GM18867 (cell line): ENCODE measurements around the gene MSX2.
"Not testable (repeated sequence)": the region's sequence is repeated elsewhere in the genome, so short reads cannot be mapped to it uniquely, and the experiment has no call there.

Experiments
- ATAC-seq: cut with Tn5 transposase; IDR thresholded peaks from one replicate; pipeline ENCODE4 v1.9.1; 2021; ENCODE audit warnings: mild to moderate bottlenecking, moderate library complexity; ENCODE audit not compliant: unreplicated experiment

MSX2 gene

GRCh38 chr5:174733091-174733690 lies 8.8 kb downstream of the MSX2 start:
- ATAC-seq = no peak

- ATAC-seq = no peak
Observed at GRCh38 chr5:174733836-174734235, 9.5 kb downstream of the MSX2 start.

- ATAC-seq = no peak
Observed at GRCh38 chr5:174734571-174735497, 10.5 kb downstream of the MSX2 start.

- ATAC-seq = no peak
Observed at GRCh38 chr5:174735498-174736330, 11.3 kb downstream of the MSX2 start.

- no peak for ATAC-seq
Observed at GRCh38 chr5:174736331-174736721, 11.9 kb downstream of the MSX2 start.

GRCh38 chr5:174736777-174737176 lies 12.4 kb downstream of the MSX2 start:
- ATAC-seq = no peak

- no peak for ATAC-seq
Observed at GRCh38 chr5:174737330-174737729, 12.9 kb downstream of the MSX2 start.

- no peak for ATAC-seq
Observed at GRCh38 chr5:174741352-174741751, 17.0 kb downstream of the MSX2 start.

GRCh38 chr5:174744896-174745295 lies 20.5 kb downstream of the MSX2 start:
- ATAC-seq = no peak

GRCh38 chr5:174745590-174746103 lies 21.3 kb downstream of the MSX2 start:
- no peak for ATAC-seq

GRCh38 chr5:174750711-174751110 lies 26.3 kb downstream of the MSX2 start:
- no peak for ATAC-seq

GRCh38 chr5:174751154-174752000 lies 27.0 kb downstream of the MSX2 start:
- no peak for ATAC-seq

GRCh38 chr5:174752121-174752520 lies 27.7 kb downstream of the MSX2 start:
- ATAC-seq = no peak

GRCh38 chr5:174755106-174755505 lies 30.7 kb downstream of the MSX2 start:
- no peak for ATAC-seq

GRCh38 chr5:174759091-174759490 lies 34.7 kb downstream of the MSX2 start:
- ATAC-seq = no peak

- ATAC-seq = no peak
Observed at GRCh38 chr5:174760721-174761120, 36.3 kb downstream of the MSX2 start.

GRCh38 chr5:174761341-174761740 lies 37.0 kb downstream of the MSX2 start:
- not testable (repeated sequence) for ATAC-seq

GRCh38 chr5:174764309-174764708 lies 39.9 kb downstream of the MSX2 start:
- ATAC-seq = no peak

GRCh38 chr5:174765540-174765939 lies 41.2 kb downstream of the MSX2 start:
- no peak for ATAC-seq

GRCh38 chr5:174767670-174768069 lies 43.3 kb downstream of the MSX2 start:
- no peak for ATAC-seq
